SIG-M5 (cell line): ENCODE data around the gene GFRA1.
"Not testable (repeated sequence)": the region's sequence is repeated elsewhere in the genome, so short reads cannot be mapped to it uniquely, and the experiment has no call there.

Experiments used
- DNase-seq: peaks from one replicate; lab custom pipeline; 2025; lab: John Stamatoyannopoulos, UW

Gene GFRA1

DNA sequence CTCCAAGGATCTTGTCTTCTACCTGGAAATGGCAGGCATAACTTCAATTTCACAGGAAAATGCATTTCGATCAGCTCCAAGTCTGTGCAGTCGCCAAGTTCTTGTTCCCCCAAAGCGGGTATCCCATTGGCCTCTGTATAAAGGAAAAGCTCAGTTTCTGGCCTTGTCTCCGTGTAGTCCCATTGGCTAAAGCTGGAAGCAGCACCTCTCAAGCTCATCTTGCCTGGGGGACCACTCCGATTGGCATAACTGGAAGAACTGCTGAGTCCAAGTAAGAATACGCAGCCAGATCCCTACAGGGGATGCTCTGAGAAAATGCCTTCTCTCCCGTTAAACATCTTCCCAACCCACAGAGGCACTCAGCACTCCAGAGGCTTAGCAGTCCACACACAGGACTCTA, 205.2 kb downstream of the GFRA1 start:
- no peak for DNase-seq

DNA sequence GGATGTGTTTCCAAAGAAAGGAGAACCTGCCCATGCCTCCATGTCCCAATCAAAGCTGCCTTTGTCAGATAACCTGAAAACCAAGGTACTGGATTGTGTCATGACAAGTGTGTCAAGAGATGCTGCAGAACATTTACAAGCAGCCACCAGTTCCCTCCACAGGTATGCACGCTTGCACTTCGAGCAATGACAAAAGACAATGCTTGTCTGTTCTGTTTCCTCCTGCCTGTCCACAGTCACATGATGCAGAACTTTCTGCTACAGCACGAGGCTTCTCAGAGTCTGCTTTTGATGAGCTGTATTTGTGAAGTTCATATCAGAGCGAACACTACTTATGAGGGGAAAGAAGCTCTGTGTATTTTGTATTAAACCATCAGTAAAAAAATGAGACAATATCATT, 209.9 kb downstream of the GFRA1 start:
- no peak for DNase-seq

DNA sequence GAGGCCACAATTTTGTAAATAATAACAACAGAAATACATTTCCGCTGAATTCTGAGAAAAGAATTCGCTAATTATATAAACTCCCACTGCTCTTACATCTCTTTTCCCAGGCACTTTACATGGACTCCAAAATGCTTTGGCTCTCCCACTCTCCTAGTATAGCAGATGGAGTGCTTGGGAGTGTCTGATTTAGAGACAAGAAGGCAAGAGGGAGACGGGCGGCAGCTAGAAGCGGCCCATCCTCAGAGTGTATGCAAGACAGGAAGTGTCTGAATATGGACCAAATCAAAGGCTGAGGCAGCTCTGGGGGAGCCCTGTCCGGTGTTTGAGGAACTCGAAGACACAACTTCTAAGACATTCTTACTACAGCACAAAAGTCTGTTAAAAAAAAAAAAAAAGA, 212.1 kb downstream of the GFRA1 start:
- no peak for DNase-seq

DNA sequence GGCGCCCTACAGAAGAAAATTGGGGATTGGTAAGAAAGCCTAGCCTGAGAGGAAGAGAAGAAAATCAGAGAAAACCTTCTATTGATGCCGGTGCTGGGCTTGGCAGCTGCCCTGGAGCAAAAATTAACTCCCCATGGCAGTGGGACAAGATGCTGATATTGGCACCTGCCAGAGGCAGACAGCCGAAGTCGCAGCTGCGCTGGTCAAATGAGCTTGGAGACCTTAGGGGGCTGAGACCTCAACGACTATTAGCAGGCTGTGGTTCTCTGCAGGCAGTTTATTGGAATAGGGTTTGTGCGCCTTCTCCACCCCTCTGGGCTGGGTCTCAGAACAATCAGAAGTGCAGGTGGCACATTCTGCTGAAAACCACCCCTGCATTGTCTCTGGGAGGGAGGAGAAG, 213.7 kb downstream of the GFRA1 start:
- DNase-seq, result no peak

DNA sequence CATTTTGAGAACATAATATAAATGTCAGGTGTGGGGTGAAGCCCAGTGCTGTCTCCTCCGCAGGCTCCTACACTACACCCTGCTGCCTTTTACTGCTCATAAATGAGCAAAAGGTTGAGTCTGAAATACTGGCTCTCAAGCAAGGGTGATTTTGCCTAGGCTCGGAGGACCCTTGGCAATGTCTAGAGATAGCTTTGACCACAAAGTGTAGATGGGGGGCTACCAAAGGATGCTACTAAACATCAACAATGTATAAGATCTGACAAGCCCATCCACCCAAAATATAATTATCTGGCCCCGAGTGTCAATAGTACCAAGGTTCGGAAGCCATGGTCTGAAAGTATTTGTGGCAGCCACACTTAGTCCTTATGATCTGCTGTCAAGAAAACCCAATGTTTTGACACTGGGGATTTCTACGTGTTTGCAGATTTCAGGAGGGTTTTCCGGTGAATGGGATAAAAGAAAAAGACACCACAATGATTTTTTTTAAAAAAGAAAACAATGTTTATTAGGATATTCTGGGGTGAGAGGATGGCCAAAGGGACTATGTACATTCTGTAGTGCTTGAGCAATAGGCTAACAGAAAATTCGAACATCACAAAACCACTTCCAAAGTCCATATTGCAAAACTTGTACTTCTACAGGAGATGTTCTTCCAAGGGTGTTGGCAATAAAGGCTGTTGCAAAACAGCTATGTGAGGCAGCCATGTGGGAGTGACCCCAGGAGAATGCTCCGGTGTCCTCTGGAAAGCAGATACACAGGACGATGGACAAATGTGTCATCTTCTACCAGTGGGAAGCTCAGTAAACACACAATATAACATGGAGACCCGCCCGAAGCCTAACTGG, 216.3 kb downstream of the GFRA1 start:
- no peak for DNase-seq

DNA sequence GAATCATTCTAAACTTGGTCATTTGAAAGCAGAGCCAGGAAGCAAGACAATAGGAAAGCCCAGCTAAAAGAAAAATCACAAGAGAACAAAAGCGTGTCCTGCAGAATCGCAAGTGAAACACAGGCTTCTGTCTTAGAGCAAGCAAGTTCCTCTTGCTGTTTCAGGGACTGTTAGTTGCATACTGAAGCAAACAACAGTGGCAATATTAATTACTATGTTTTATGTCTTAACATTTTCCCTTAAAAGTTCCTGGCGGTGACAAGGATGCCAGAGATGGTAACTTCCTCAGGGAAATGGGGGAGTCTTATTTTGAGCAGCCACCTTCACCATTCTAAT, 217.1 kb downstream of the GFRA1 start:
- DNase-seq, result no peak

DNA sequence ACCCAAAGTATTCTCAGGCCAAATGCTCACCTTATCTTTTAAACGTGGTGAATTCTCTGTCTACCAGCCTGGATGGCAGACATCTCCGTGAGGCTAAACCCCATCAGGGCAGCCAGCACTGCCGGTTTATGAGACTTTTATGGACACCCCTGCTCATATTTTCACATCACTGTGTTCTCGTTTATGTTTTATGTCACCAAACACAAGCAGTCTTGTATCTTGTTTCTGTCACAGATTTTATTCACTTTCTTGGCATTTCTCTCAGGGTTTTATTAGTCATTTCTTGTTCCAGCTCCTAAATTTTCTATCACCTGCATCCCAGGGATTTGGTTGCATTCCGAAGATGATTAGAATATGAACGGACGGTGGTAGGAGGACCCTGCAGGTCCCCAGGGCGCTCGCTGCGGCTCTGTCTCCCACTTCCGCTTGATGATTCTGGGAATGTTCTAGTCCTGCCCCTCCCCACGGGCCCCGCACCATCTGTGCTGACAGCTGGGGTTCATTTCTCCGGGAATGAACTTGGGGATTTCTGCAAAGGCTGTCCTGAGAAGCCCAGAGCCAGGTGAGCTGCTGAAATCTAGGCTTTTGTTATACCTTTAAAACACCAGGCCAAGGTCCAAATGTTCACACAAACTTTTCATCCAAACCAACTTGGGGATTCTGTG, 217.6 kb downstream of the GFRA1 start:
- no peak for DNase-seq

DNA sequence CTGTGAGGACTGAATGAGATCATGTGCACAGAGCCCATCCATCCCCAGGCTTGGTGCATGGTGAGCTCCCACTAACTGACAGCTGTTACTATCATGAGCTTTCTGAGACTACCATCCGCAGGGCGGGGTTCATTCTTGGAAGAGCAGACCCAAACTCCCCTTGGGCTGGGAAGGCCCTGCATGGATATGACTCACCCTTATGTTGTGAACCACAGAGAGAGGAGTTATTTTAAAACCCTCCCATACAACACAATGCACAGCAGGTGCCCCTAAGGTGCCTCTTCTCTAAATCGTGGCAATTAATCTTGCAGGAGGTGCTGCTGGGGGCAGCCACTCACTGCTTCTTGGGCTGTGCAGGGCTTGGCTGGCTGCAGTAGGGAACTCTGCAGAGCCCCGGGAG, 219.1 kb downstream of the GFRA1 start:
- no peak for DNase-seq

DNA sequence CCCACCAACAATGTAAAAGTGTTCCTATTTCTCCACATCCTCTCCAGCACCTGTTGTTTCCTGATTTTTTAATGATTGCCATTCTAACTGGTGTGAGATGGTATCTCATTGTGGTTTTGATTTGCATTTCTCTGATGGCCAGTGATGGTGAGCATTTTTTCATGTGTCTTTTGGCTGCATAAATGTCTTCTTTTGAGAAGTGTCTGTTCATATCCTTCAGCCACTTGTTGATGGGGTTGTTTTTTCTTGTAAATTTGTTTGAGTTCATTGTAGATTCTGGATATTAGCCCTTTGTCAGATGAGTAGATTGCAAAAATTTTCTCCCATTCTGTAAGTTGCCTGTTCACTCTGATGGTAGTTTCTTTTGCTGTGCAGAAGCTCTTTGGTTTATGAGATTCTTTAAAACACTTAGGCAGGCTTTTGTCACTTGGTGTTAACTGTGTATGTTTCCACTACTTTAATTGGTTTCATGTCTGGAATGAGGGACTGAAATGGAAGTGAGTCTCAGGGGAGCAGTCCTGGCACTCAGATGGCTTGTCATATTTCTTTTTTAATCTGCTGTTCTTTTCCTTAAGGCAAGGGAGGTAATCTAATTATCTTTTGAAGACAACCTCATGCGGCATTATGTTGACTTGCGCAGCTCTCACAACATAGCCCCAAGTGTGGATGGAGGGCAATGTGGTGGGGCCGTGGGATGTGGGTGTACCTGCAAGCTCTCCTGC, 219.8 kb downstream of the GFRA1 start:
- not testable (repeated sequence) for DNase-seq

DNA sequence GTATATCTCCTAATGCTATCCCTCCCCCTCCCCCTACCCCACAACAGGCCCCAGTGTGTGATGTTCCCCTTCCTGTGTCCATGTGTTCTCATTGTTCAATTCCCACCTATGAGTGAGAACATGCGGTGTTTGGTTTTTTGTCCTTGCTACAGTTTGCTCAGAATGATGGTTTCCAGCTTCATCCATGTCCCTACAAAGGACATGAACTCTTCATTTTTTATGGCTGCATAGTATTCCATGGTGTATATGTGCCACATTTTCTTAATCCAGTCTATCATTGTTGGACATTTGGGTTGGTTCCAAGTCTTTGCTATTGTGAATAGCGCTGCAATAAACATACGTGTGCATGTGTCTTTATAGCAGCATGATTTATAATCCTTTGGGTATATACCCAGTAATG, 220.5 kb downstream of the GFRA1 start:
- DNase-seq, result not testable (repeated sequence)

DNA sequence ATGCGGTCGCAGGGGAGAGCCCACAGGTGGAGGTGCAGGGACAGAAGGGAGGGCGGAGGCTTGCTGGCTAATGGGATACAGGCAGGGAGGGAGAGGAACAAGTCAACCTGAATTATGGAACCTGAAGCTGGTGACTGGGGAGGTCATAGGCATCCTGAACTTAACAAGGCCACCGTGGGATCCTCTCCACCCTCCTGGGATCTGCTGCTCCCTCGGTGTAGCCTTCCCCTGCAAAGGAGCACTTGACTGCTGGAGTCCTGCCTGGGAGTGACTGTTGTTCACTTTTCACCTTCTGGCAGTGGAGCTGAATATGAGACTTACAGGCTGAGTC, 223.1 kb downstream of the GFRA1 start:
- DNase-seq, result no peak

DNA sequence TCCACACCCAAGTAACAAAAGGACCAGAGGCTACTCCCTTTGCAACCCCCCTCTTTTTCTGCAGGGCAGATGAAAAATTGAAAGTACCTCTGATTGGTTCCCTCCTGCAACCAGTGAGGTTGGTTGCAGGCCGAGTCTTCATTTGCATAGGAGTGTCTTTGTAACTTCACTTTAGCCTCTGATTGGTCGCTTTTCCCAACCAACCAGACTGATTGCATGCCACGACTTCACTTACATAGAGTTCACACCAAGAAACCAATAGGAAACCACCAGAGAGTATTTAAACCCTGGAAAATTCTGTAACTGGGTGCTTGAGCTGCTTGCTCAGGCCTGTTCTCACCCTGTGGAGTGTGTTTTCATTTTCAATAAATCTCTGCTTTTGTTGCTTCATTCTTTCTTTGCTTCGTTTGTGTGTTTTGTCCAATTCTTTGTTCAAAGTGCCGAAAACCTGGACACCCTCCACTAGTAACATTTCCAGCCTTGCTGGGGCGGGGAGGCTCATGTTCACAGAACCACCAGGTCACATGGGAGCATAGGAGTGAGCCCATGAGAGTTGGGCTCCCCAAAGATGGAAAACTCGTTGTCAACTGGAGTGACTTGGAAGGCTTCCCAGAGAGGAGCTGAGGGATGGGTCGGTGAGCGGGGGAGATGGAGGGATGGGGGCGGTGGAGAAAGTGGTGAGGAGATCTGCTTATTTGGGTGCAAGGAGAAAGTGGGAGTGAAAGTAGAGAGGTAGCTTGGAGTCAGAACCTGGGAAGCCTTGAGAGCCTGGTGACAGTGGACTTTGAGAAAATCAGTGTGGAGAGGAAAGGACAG, 223.6 kb downstream of the GFRA1 start:
- DNase-seq, result no peak

DNA sequence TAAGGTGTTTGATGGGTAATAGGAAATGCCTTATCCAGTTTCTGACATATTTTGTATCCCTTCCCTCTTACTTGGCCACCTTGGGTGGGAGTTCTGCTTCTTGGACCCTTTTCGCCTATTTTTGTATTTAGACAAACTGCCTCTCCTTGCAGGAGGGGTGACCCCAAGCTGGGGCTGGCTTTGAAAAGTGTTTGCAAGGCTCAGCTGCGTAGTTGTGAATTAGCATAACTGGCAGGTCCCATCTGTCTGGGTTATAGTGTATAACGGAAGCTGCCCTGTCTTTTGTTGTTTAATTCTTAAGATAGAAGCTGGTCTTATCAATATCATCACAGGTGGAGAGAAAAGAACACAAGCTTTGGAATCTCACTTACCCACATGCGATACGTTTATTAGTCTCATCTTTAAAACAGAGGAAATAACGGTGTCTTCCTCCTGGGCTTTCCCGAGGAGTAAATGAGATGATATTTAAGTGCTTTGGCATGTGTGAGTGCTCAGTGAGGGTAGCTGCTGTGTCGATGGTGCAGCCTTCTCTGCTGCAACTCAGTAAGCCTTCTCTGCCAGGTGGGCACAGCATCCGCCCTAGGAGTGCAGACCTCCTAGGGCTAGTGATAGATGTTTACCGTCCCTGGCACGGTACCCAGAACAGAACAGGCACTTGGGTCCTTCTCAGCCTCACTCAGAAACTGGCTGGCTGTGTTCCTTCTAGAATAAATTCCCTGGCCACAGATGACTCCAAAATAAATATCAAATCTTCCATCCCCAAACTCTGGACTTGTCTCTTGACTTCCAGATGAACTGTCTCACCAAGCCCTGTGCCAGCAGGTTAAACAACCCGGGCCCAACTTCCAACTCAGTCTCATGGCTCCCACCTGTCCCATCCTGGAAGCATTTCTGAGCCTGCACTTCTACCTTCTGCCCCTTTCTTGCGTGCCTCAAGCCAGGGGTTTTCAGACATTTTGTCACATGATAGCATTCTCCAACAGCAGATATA, 227.3 kb downstream of the GFRA1 start:
- no peak for DNase-seq

DNA sequence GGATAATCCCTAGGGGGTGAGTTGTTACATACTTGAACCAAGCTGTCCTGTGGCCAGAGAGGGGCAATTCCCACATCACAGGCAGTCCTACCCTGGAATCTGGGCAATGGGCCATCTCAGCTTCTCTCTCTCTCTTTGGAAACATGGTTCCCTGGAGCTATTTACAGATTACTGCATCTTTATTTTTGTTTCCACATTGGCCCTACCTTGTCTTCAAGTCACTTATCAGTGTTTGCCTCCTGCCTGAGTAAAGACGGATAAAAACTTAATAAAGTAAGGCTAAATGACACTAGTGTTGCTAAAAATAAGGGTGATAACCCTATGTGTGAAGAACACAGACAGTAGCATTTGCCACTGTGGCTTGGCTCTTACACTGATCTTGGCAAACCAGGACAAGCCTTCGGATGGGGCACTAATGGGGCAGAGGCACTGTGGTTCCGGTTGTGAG, 228.2 kb downstream of the GFRA1 start:
- DNase-seq, result no peak

DNA sequence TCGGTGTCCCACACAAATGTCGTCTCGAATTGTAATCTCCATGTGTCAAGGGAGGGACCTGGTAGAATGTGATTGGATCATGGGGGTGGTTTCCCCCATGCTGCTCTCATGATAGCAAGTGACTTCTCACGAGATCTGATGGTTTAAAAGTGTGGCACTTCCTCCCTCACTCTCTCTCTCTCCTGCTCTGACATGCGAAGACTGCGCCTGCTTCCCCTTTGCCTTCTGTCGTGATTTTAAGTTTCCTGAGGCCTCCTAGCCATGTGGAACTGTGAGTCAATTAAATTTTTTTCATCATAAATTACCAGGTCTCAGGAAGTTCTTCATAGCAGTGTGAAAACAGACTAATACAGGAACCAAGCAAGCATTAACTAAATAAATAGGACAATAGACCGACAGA, 229.1 kb downstream of the GFRA1 start:
- DNase-seq, result no peak

DNA sequence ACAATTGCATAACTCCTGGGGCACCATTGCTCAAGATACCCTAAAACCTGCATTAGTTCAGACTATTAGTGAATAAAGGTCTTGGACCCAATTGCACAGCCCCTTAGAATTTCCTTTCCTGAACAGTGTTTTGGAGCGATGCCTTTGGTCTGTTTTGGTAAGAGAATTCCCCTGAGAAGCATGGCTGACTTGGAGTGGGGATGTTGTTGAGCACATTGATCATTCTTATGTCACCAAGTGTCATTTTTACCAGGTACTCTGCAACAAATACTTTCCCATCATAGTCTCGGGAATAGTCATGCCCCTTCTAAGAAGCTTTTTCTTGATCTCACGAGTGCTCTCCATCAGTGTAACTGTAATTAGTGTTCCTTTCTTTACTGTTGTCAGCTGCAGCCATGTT, 229.7 kb downstream of the GFRA1 start:
- no peak for DNase-seq

DNA sequence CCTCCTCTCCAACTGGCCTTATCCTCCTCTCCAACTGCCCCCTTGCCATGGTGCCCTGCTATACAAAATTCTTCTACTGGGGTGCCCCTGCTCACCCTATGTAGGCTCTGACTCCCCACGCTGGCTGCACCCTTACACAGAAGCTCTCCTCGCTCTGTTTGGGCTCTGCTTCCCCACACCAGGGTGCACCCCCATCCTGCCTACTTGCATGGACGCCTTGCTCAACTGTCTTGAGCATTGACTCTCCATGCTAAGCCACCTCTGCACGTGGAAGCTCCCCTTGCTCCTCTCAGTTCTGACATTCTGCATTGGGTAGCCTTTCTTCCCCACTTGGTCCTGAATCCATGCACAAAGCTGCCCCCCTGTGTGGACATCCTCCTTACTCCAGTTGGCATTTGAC, 231.1 kb downstream of the GFRA1 start:
- no peak for DNase-seq

DNA sequence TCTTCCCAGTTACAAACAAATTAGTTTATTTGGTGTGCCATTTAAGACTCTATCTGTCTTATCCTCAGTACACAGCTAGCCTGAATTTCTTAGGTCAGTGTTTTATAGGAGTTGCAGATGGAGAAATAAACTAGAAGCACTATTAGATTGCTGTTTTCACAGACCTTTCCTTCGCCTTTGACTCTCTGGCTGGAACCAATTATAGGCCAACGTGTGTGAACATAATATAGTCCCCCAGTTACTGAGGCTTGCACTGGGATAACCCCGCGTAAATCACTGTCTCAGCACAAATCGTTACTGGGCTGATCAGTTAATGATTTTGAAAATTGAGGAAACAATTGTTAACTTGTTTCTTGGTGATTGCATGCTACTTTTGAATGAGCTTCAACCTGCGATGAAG, 233.4 kb downstream of the GFRA1 start:
- DNase-seq, result no peak

DNA sequence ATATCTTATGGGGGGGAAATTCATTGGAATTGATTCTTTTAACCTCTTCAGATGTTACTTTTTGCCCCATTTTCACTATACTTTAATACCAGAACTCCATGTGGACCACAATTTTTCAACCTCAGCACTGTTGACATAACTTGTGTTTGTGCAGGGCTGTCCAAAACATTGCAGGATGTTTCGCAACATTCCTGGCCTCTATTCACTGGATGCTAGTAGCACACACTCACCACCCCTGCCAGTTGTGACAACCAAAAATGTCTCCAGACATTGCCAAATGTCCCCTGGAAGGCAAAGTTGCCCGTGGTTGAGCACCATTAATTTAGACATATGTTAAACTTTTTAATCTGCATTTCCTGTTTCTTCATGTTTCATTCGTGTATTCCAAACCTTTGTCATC, 234.7 kb downstream of the GFRA1 start:
- no peak for DNase-seq

DNA sequence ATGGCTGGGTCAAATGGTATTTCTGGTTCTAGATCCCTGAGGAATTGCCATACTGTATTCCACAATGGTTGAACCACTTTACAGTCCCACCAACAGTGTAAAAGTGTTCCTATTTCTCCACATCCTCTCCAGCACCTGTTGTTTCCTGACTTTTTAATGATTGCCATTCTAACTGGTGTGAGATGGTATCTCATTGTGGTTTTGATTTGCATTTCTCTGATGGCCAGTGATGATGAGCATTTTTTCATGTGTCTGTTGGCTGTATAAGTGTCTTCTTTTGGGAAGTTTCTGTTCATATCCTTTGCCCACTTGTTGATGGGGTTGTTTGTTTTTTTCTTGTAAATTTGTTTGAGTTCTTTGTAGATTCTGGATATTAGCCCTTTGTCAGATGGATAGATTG, 237.6 kb downstream of the GFRA1 start:
- DNase-seq, result not testable (repeated sequence)

DNA sequence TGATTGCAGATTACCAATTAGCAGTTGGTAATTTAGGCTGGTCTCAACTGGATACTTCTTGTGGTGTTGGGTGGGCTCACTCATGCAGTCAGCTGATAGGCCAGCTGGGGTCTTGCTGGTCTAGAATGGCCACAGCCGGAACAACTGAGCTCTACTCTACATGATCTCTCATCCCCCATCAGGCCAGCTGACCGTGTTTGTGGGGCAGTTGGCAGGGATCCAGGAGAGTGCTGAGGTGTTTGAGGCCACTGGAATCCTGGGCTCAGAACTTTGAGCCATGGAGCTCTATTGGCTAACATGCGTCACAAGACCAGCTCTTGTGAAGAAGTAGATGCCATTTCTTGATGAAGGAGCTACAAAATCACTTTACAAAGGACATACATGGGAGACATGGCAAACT, 242.4 kb downstream of the GFRA1 start:
- DNase-seq, result no peak
